ENCODE measurements around the gene SIX1.

GRCh38 chr14:60630129-60630528 lies 19.1 kb downstream of the SIX1 start:
- TF ChIP-seq CTCF (IDR thresholded peaks at IDR 0.05) (no peak), POLR2A (IDR thresholded peaks at IDR 0.05) (no peak)
